WI38 (cell line): Measurements from ENCODE around the gene ZNF19.

Experiments
- H3K4me3 ChIP-seq: 2 replicates; pipeline ENCODE4 v1.5.1; 2011; ENCODE audit warnings: low read depth, mild to moderate bottlenecking, control low read depth, low read length
- CTCF ChIP-seq: IDR thresholded peaks from 2 replicates; pipeline ENCODE4 v1.5.1; 2012; ENCODE audit warnings: low read depth, mild to moderate bottlenecking, control low read depth, low read length

ZNF19 gene

GRCh38 chr16:71490361-71490760 lies 1.2 kb upstream of the ZNF19 start:
- TF ChIP-seq CTCF: no peak
- H3K4me3 ChIP-seq: no peak overlapping the region

- peak overlapping the region; percentile 93 for H3K4me3 ChIP-seq
These were observed 4.9 kb downstream of the ZNF19 start for GRCh38 chr16:71484006-71484893.

GRCh38 chr16:71482569-71482968 lies 6.6 kb downstream of the ZNF19 start:
- TF ChIP-seq CTCF: no peak
- H3K4me3 ChIP-seq: no peak overlapping the region

More at GRCh38 chr16:71484006-71484893, 4.9 kb downstream of the ZNF19 start:
- TF ChIP-seq CTCF: no peak

GRCh38 chr16:71480956-71481355 lies 8.2 kb downstream of the ZNF19 start:
- H3K4me3 ChIP-seq: no peak overlapping the region
- TF ChIP-seq CTCF: no peak

- TF ChIP-seq CTCF: peak; percentile 45
- no peak overlapping the region for H3K4me3 ChIP-seq
These were observed 9.7 kb downstream of the ZNF19 start for GRCh38 chr16:71479420-71479819.

GRCh38 chr16:71476457-71477124 lies 12.5 kb downstream of the ZNF19 start:
- no peak for TF ChIP-seq CTCF
- no peak overlapping the region for H3K4me3 ChIP-seq

GRCh38 chr16:71474864-71475263 lies 14.3 kb downstream of the ZNF19 start:
- no peak overlapping the region for H3K4me3 ChIP-seq
- no peak for TF ChIP-seq CTCF
